HPDE6-E6E7 (cell line): ENCODE measurements around the gene GNPTAB.

Source experiments
- DNase-seq: peaks from one replicate; pipeline ENCODE4 v3.0.0; 2011; ENCODE audit warnings: missing footprints; ENCODE audit errors: extremely low spot score

Gene GNPTAB

GRCh38 chr12:101772012-101772775, 58.6 kb downstream of the GNPTAB start:
- no peak for DNase-seq

DNA sequence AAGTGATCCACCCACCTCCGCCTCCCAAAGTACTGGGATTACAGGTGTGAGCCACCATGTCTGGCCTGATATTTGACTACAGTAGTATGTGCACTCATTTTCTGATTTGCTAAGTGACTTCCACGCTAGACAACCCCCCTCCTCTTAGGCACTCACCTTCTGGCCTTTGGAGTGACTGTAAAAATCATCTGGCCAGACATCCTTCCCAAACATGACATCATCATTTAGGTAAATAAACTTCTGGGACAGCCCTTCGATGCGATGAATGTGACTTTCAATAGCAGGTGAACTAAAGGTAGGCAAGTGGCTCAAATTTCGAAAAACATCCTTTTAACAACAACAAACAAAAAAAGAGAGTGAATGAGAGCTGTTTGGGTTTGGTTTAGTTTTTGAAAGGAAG, 60.9 kb downstream of the GNPTAB start:
- no peak for DNase-seq

- no peak for DNase-seq
Measured at GRCh38 chr12:101768781-101769180, 62.0 kb downstream of the GNPTAB start.

DNA sequence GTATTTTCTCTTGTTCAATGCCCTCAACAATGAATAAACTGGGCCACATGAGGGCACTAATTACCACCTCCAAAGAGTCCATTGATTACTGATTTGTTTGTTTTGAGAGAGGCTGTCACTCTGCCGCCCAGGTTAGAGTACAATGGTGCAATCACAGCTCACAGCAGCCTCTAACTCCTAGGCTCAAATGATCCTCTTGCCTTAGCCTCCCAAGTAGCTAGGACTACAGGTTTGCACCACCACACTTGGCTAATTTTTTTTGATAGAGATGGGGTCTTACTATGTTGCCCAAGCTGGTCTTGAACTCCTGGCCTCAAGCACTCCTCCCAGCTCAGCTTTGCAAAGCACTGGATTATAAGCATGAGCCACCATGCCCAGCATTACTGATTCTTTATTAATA, 63.2 kb downstream of the GNPTAB start:
- DNase-seq = no peak

DNA sequence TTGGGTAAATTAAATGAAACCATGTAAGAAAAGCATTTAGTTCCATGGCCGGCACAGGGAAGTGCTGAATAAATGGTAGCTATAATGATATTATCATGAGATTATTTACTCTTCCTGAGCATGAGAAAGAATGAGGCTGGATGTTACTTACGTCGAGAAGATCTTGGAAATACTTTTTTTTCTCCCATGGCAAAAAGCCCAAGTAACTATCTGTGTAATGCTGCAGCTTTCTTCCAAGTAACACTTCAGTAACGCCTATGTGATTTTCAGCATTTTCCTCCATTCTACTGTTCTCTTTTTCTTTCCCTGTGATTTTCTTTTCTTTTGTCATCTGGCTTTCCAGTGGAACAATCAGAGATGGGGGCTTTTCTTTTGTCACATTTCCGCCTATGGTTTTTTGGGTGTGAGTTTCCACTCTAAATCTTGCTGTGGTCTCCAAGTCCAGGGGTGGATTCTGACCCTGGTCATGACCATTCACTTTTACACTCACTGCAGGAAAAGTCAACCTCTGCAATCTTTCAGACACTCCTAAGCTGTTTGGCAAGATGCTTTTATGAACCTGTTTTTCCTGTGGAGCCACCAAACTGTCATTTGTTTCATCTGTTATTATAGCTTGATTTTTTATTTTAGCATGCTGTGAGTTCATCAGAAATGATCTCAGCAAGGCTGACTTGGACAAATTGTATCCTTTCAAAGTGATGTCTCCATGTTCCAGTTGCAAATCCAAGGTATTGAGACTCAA, 66.5 kb downstream of the GNPTAB start:
- no peak for DNase-seq

GRCh38 chr12:101763246-101763931, 67.4 kb downstream of the GNPTAB start:
- DNase-seq = no peak

GRCh38 chr12:101761781-101762180, 69.0 kb downstream of the GNPTAB start:
- DNase-seq = no peak

- DNase-seq = no peak
Measured at GRCh38 chr12:101761350-101761749, 69.4 kb downstream of the GNPTAB start.

GRCh38 chr12:101759396-101760047, 71.2 kb downstream of the GNPTAB start:
- DNase-seq = peak; percentile 27

DNA sequence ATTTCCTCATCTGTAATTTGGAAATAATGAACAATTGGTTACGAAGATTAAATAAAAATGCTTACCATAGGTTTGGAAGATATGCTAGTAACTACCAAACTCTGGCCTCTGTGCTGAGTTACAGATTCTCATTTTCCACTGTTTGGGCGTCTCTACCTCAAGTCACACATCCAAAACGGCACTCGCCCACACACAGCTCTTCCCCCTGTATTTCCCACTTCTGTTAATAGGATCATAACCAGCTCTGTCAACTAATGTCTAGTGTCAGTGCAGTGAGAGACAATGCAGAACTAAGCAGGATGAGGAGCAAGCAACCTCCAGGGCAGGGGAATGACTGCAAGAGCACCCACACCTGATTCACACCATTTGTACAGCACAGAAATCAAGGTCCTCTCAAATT, 80.6 kb downstream of the GNPTAB start:
- no peak for DNase-seq

DNA sequence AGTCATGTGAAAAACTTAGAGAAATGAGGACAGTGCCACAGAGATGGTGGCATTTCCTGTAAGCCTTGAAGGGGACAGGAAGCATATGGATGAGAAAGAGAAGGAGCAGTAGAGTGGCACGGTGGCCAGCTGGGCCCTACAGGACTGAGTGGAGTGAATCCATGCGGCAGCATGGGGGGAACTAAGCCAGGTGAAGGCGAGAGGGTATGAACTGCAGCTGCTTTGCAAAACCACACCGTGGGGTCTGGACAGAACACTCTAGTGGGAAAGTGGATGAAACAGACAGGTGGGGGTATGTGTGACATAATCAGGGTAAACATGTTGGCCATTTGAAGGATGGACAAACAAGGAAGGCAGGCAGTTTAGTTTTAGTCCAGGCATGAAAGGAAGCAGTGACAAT, 81.1 kb downstream of the GNPTAB start:
- no peak for DNase-seq

GRCh38 chr12:101748907-101749306, 81.9 kb downstream of the GNPTAB start:
- DNase-seq = no peak

DNA sequence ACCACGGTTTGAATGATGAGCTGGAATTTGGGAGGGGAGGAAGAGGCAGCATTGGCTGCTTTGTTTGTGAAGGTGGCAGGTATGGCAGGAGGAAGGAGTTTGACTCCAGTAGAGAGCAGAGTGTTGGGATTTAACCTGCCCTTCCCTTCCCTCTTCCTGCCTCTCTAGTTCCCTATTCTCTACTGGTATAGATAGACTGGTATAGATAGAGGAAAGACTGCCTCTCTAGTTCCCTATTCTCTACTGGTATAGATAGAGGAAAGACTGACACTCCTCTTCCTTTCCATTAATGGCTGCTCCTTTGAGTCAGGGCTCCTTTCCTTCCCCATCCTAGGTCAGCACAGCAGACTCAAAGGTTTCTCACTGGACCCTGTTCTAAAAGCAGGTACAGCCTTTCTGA, 83.1 kb downstream of the GNPTAB start:
- no peak for DNase-seq

- no peak for DNase-seq
Measured at GRCh38 chr12:101746661-101747060, 84.1 kb downstream of the GNPTAB start.

GRCh38 chr12:101746196-101746595, 84.6 kb downstream of the GNPTAB start:
- no peak for DNase-seq

GRCh38 chr12:101745481-101745880, 85.3 kb downstream of the GNPTAB start:
- no peak for DNase-seq

DNA sequence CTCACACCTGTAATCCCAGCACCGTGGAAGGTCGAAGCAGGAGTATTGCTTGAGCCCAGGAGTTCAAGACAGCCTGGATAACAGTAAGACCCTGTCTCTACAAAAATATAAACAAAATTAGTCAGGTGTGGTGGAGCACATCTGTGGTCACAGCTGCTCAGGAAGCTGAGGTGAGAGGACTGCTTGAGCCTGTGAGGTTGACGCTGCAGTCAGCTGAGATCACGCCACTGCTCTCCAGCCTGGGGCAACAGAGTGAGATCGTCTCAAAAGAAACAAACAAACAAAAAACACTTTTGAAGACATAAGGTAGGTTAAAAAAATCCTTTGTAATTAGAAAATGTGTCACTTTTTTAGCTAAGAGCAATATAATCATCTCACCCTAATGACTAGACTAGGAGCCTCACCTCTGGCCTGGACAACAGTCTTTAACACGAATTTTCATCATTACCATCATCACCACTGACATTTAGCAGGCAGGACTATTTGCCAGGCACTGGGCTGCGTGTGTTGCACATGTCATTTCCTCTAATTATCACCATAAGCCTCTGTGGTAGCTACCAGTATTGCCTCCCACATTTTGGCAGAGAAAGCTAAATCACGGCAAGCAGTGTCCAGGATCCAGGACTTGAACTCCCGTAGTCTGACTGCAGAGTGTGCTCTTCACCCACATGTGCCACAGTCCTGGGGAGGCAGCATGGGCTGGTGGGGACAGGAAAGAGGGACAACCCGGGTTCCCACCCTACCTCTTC, 86.9 kb downstream of the GNPTAB start:
- DNase-seq = no peak

DNA sequence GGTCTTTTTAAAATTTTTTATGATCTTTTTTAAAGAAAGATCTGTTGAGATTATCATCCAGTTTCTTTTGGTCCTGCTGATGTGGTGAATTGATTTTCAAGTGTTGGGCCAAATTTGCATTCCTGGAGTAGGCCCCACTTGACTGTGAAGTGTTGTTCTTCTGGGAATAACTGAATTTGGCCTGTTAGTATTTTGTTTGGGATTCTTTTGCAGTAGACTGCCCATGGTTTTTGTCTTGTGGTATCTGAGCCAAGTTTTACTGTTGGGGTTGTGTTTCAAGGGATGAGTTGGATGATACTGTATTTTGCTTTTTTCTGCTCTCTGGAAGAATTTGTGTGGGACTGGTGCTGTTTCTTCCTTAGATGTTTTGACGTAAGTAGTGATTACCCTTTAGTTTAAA, 87.5 kb downstream of the GNPTAB start:
- no peak for DNase-seq

DNA sequence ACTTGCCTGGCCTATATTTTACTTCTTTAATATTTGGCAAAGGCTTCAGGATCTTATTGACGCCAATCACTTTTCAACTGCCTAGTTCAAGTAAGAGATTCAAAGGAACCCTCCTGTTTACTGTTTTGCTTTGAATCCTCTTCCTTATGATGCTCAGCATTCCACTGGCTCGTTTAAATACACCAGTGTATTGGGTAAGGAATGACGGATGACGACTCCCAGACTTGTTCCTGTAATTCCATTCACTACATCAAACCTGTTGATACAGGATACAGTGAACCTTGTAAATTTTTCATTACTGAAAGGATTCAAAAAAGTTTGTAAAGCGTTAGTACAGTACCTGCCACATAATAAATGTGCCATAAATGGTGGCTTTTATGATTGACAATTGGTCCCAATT, 89.8 kb downstream of the GNPTAB start:
- no peak for DNase-seq

DNA sequence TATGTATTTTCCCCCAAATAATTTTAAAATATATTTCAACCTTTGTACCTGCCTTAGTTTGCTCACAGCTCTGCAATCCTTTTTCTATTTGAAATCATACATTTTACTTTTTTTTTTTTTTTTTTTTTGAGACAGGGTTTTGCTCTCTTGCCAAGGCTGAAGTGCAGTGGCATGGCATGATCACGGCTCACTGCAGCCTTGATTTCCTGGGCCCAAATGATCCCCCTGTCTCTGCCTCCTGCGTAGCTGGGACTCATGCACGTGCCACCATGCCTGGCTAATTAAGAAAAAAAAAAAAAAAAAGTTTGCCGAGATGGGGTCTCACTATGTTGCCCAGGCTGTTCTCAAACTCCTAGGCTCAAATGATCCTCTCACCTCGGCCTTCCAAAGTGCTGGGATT, 90.2 kb downstream of the GNPTAB start:
- DNase-seq = no peak

DNA sequence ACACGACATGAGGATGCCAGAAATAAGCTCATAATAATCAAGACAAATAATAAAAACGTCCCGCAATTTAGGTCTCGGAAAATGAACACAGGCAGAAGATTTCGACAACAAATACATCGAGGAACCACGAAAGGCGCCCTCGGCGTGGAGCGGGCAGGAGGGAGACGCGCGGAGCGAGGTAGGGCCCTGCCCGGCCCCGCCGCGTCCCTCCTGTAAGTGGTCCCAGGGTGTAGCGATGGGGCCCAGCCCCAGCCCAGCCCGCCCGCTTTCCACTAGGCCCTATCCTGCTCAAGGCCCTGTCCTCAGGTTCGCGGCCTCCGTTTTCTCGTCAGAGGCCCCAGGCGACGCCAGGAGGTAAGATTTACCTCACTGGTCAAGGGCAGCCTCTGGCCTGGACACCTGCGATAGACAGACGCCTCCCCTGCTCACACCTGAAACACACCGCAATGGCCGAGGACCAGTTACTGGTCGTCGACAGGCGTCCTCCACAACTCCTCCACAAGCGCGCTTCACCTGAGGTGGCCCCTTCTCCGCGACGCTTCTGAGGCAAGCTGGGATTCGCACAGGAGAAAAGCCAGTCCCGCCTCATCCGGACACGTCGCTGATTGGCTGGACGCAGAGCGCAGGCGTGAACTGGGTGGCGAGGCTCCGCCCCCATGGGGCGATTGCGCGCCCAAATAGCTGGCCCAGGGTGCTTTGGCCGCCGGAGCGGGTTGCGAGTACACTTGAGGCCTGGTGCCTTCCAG, 91.7 kb downstream of the GNPTAB start, which contains the start of gene SYCP3:
SYCP3 (minus strand) TSS at position 543 of the 746 bp plus-strand sequence. CDS start 1,527 bp downstream, outside the sequence.
- no peak for DNase-seq
